Right forelimb (tissue), 1 donor: Measurements from ENCODE around the gene GSG1L.

Experiments used
- DNase-seq: peaks from one replicate; pipeline ENCODE4 v3.0.0-alpha.2; 2018

Gene GSG1L

DNA sequence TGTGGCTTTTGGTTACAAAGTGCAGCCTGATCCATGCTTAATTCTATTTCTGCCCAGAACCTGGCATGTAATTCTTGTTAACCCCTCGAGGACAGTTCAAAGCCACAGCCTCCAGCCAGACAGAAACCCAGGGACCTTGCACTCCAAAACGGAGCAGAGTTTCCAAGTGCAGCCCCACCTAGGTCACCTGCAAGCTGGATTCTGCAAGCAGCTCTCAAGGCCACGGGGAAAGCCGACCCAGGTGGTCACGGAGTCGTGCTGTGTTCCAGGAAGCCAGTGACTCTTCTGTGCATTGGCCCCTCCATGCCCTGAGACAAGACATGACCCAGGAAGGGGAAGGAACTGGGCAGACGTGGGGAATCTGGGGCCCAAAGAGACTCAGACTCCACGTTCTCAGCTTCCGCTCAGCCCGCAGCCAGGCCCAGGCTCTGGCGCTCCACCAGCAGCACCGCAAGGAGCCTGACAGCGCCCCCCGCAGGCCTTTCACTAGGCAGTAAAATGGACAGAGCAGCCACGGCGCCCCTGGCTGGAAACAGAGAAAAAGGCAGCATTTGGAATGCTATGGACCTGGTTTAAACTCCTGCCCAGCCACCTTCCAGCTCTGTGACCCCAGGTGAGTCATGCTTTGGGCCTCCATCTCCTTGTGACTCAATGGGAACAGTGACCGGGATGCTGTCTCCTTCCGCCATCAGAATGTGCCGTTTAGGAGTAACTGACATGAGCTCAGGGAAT, 27.3 kb upstream of the GSG1L start:
- no peak for DNase-seq

DNA sequence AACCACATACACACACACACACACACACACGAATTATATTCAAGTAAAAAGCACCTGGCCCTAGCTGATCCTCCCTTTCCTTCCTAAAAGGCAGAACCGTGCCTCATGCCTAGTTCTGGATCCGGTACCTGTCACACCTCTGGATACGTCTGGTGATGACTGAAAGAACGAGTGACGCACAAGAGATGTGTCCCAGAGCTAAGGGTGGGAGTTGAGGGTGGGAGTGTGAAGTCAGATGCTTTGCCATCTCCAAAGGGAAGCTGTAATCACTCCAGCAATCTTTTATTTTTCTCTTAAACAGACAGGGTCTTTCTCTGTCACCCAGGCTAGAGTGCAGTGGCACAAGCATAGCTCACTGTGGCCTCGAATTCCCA, 26.5 kb upstream of the GSG1L start:
- no peak for DNase-seq

DNA sequence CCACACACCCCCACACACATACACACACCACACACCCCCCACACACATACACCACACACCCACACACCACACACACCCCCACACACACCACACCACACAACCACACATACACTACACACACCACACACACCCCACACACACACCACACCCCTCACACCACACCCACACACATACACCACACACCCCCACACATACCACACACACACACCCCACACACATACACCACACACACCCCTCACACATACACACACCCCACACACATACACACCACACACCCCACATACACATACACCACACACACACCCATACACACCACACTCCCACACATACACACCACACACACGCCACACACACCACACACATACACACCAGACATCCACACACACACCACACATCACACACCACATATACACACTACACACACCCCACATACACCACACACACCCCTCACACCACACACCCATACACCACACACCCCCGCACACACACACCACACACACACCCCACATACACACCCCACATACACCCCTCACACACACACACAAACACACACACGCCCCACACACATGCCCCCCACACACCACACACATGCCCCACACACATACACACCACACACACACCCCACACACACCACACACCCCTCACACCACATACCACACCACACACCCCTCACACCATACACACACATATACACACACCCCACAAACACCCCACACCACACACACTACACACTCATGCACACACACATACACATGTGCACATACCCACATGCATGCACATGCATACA, 25.9 kb upstream of the GSG1L start:
- no peak for DNase-seq

DNA sequence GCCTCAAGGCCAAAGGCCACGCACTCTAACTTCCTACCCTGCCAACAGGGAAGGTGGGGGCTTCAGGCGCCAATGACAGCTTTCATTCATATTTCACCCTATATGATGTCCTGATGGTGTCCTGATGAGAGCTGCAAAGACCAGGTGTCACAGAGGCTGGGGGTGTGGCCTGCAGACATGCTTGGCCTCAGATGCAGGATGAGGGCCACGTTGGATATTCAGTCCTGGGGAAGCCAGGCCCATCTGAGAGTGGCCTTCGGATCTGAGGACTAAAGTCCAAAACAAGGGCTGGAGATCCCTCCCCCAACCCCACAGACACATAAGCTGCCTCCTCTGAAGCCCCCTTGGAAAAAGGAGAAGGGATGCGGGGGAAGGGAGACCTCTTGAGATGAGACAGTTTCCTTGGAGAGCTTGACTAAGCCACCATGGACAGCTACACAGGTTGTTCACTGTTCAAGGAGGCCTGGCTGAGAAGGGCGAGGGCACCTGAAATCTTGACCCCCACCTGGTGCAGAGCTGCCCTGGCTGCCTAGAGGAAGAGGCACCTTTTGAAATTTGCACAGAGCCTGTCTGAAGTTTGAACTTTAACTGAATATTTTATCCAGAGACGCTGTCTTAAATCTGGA, 24.3 kb upstream of the GSG1L start:
- no peak for DNase-seq

DNA sequence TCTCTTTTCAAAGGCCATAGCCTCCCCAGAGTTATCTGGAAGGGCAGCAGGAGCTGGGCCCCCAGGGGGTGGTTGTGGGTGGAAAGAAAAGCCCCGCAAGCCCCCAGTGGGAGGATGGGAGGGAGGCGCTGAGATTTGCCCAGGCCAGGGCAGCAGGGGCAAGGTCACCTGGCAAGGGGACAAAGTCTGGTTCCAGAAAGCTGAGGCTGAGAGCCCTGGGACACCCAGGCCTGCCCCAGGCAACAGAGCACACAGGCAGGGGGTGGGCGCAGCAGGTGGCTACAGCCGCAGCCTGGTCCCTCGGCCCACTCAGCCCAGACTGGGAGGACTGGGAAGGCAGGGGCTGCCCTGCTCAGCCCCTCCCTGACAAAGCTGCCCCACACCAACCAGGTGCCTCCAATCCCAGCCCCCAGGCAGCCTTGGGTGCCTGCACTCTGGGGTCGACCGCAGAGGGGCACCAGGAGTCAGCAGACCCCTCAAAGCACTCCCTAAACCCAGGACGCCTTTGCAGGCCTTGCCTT, 23.7 kb upstream of the GSG1L start:
- no peak for DNase-seq

DNA sequence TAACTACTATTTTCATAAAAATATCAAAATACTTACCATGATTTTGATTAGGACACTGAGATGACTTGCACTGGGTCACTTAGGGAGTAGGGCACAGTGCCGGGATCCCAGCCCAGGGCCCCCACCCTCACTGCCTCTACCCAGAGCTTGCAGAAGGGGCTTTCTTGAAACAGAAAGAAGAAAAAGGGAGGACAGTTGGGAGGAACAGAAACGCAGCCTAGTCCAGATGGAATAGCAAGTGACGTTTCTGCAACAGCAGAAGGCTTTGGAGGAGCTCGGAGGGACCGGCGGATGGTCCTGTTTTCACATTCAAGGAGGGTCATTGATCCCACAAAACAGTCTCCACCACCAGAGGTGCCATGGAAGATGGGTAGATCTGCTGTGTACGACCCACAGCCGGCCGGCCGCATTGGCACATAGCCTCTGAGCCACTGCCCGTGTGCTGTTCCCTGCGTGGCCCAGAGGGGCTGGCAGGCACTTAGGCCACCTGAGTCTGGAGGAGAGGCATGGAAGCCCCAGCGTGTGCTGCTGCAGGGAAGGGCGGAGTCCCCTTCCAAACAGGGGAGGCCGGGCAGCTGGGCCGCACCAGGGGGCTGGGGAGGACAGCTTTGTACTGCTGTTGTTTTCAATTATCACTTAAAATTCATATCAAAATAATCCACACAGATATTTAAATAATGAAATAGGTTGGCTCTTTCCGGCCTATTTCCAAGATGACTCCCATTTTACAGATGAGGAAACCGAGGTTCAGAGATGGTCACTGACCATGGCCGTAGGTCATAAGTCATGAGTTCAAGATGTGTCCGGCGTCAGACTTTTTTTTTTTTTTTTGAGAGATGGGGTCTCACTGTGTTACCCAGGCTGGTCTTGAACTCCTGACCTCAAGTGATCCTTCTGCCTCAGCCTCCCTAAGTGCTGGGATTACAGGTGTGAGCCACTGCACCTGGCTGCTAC, 22.9 kb upstream of the GSG1L start:
- no peak for DNase-seq

DNA sequence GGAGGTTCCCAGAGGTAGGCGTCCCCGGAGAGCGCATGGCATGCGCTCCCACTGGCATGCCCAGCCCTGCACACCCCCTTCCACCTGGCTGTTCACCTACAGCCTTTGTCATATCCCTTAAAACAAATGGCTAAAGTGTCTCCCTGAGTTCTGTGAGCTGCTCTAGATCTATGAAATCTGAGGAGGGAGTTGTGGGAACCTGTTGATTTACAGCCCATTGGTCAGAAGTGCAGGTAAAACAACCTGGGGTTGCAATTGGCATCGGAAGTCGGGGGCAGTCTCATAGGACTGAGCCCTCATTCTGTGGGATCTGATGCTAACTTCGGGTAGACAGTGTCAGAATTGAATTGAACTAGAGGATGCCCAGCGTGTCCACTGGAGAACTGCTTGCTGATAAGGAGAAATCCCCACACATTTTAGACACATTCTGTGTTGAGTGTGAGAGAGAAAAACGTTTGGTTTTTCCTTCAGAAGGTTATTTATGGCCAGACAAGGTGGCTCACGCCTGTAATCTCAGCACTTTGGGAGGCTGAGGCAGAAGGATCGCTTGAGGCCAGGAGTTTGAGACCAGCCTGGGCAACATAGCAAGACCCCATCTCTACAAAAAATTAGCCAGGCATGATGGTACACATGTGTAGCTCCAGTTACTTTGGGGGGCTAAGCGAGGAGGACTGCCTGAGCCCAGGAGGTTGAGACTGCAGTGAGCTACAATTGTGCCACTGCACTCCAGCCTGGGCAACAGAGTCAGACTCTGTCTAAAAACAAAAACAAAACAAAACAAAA, 22.1 kb upstream of the GSG1L start:
- no peak for DNase-seq

DNA sequence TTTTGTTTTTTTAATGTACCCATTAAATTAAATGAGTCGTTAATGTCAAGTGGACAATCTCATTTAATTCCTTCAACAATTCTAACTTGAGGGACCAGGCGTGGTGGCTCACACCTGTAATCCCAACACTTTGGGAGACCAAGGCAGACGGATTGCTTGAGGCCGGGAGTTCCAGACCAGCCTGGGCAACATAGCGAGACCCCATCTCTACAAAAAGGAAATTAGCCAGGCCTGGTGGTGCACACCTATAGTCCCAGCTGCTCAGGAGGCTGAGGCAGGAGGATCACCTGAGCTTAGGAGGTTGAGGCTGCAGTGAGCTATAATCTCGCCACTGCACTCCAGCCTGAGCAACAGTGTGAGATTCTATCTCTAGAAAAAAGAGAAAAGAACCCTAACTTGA, 20.7 kb upstream of the GSG1L start:
- DNase-seq, result no peak

DNA sequence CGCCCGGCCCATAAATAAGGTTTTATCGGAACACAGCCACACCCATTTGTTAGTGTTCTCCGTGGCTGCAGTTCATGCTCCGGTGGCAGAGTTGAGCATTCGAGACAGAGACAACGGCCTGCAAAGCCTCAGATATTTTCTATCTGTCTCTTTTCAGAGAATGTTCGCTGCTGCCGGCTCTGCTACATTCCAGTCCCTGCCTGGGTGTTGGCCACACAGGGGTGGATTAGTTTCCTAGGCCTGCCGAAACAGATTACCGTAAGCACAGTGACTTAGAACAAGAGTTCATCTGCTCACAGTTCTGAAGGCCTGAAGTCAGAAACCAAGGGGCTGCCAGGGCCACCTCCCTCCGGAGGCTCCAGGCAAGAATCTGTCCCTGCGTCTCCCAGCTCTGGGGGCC, 19.1 kb upstream of the GSG1L start:
- no peak for DNase-seq

DNA sequence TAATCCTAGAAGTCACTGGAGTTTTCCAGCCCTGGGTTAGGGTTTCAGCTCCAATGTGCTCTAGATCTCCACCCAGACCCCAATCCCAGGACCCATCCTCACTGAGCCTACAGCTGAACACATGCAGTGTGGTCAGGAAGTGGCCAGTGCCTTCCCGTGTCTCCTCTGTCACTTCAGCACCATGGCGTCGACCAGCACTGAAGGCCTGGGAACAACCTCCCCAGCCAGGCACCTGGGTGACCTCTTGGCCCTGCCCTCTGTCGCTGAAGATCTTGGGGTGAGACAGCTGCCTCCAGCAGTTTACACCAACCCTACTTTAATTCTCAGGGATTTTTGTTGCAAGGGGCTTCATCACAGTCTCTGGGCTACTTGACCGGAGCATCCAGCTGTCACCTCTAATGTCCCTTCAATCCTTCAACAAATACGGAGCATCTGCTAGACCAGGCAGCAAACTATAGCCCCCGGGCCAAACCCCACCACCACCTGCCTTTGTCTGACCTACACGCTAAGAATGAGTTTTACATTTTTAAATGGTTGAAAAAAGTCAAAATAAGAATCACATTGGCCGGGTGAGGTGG, 18.0 kb upstream of the GSG1L start:
- DNase-seq, result no peak

DNA sequence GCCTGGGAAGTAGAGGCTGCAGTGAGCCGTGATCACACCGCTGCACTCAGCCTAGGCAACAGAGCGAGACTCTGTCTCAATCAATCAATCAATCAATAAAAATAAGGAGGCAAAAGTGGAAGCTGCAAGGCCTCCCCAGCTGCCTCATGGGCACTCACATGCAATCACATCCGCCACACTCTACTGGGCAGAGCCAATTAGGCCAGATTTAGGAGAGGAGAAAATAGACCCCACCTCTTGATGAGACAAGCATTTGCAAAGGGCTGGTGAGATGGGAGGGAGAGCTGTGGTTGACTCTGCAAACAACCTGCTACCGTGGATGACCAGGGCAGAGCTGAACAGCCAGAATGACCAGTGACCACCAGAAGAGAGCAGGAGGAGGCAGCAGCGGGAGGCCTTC, 14.7 kb upstream of the GSG1L start:
- DNase-seq, result no peak

DNA sequence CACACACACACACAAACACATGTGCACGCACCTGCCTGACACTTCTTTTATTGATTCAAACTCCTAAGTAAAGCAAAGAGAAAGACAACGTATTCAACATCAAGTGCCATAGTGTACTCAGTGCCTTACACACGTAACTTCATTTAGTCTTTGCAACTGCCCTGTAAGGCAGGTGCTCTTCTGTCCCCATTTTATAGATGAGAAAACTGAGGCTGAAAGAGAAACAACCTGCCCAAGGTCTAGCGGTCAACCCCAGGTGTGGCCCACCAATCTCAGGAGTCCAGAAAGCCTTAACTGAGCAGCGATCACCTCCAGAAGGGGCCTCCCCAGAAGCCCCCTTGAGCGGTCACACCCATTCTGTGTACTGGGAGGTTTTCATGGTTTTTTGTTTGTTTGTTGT, 10.3 kb upstream of the GSG1L start:
- DNase-seq, result no peak

DNA sequence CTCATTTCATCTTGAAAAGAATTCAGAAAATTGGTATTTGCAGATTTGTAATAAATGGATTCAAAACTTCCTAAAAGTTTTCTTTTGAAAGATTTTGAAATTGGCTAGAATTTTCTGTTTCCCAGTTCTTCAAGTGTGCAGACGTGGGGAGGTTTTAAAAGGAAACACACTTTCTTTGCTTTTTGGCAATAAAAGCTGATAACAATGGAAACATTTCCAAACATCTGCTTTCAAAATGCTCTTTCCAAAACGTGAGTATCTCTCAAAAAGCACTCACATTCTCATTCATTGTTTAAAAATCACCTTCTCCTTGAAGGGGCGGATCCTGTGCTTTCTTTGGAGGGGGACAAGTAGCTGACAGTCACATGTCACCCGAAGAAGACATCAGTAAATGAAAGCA, 8.6 kb upstream of the GSG1L start:
- DNase-seq, result no peak

DNA sequence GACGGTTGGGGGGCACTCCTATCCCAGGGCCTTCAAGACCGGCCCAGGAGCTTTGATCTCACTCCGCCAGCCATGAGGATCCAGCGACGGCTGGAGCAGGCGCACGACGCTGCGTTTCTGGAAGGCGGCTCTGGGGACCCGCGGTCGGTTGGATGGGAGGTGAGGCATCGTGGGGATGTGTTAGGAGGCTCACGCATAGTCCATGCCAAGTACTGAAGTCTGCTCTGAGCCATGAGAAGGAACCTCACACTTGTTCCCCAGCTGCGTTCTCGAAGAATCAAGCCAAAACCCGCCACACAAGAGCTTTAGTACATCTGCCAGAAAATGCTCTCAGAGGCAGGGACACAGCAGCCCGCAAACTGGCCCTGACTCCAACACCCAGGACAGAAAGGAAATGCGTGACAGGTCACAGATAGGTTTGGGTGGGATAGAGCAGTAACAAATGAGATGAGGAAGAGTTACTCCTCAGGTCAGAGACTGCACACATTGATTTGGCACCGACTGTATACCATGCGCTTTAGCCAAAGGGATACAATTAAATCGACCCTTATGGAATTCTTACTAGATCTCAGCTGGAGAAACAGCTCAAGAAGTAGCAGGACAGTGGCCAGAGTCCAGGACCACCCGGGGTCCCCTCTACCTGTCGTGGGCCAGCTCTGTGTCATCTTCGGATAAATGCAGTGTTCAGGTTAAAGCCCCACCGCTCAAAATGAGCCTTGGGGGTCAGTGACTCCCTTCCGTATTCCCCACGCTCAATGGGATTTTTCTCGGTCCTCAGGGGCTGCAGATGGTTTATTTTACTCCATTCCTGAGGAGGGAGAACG, 6.7 kb upstream of the GSG1L start:
- peak; percentile 61 for DNase-seq

DNA sequence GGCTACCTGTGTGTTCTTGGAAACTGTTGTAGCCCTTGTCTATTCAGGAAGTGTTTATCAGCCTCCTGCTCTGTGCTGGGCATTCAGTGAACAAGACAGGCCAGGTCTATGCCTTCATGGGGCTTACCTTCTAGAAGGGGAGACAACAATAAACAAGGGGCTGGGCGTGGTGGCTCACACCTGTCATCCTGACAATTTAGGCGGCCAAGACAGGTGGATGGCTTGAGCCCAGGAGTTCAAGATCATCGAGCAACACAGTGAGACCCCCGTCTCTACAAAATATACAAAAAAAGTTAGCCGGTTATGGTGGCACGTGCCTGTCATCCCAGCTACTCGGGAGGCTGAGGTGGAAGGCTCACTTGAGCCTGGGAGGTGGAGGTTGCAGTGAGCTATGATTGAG, 5.5 kb upstream of the GSG1L start:
- DNase-seq, result no peak

DNA sequence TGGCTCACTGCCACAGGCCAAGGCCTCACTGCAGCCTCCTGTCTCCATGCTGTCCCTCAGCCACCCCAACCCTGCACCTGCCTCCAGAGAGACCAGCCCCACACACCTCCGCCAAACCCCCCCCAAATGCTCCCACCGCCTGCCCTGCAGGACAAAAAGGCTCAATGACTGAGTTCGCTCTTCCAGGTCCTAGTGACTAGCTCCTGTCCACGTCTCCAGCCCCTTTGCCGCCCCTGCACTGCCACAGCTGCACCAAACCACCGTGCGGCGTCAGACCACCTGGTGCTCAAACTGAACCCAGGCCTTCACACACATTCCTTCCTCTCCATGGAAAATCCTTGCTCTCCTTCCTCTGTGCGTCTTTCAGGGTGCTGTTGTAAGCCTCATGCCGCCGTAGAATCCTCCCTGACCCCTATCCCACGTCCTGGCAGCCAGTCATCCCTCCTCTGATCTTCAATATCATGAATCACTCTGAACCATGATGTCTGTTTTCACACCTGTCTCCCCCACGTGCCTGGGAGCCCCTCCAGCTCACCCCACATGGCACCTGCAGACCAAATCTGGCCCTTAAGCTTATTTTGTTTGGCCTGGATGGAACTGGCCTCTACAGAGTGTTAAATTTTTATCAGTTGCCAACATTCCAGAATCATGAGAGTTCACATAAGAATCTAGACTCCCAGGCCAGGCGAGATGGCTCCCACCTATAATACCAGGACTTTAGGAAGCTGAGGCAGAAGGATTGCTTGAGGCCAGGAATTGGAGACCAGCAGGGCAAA, 4.3 kb upstream of the GSG1L start:
- no peak for DNase-seq

DNA sequence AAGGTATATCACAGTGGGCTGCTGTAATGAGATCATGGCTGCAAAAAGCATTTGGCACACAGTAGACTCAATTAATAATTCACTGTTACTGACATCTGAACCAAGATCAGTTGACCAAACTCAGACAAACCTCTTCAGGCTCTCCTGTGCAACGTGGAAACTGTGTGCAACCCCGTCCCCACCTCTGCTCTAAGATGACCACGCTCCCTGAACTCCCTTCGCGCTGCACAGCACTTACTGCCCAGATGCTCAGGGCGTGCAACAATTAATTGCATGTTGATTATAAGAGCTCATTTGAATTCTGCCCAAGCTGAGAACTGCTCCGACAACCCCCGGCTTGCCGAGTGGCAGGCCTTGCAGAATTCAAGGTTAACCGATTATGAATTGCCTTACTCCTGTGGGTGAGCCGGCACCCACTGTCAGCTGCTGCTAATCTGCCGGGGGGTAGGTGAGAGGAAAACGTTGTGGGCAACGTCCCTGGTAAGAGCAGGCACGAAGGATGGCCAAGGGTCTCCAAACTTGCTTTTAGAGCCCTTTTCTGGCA, 1.3 kb upstream of the GSG1L start:
- DNase-seq, result no peak

DNA sequence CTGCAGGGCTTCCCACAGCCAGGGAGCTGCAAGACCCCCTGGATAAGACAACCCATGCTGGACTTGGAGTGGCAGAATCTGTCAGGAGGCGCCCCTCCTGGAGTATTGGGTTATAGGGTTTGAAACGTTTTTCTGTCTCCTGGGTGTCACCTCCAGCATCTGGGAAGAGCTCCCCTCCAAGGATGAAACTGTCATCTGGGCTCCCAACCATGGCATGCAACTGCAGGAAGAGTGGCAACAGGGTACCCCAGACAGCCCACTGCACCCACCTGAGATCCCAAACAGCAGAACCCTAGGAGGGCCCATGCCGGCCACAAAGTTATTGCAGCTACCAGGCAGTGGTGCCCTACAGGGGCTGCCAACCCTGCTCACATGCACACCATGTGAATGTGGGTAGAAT, 636 bp upstream of the GSG1L start:
- no peak for DNase-seq

DNA sequence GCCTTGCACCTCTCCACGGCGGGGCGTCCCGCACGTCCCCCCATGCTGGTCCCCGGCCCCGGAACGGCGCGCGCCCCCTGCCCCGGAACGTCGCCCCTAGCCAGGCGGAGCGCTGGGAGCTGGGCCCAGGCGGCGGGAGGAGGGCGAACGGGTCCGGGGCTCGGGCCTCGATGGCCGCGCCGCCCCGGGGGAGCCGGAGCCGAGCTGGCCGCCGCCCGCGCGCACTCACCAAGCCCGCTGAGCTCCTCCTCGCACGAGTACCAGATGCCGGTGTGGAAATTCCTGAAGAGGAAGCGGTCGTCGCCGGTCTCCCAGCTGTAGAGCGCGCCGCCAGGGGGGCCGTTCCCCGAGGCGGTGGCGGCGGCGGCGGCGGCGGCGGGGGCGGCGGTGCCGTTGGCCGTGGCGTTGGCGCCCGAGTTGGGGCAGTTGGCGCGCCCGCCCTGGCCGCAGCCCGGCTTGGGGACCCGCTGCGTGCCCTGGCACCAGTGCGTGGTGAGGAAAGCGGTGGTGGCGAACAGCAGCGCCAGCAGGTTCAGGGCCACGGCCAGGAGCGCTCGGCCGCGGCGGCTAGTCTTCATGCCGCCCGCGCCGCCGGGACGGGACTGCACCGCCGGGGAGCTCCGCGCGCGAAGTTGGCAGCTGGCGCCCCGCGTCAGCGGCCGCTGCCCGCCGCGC, 530 bp downstream of the GSG1L start:
- no peak for DNase-seq
